K562 (cell line): Measurements from ENCODE around the gene CCDC78. TPM values are rescaled to one million over a fixed set of nuclear protein-coding genes. Genes with fewer than 3 reads are reported as not detected.
A peak's percentile ranks its signal among the peaks of the same experiment; 100 is the strongest.

Experiments used
- CREB1 ChIP-seq, 2 experiments: sonication (generic) in 1 of 2; formaldehyde crosslinking in 1 of 2; IDR thresholded peaks; 2 replicates each; pipeline versions ENCODE4 v1.6.1 to v1.8.0; 2012 to 2022; ENCODE audit warnings: inconsistent platforms in 1 of 2, mild to moderate bottlenecking in 1 of 2, missing genetic modification reagents in 1 of 2, moderate library complexity in 1 of 2
- GATA2 ChIP-seq: sonication (generic); formaldehyde crosslinking; IDR thresholded peaks from 2 replicates; pipeline ENCODE4 v1.4.0; 2020; ENCODE audit warnings: mild to moderate bottlenecking, missing genetic modification reagents
- HDAC1 ChIP-seq, 2 experiments: fragments of 450-650 bp; IDR thresholded peaks; 2 replicates each; pipeline ENCODE4 v1.6.1; 2016 to 2017; ENCODE audit warnings: inconsistent platforms in 1 of 2, mild to moderate bottlenecking in 1 of 2, moderate library complexity in 1 of 2
- KDM5B ChIP-seq: fragments of 200-600 bp; sonication (generic); IDR thresholded peaks from 2 replicates; pipeline ENCODE4 v1.6.1; 2012; ENCODE audit warnings: low read depth, mild to moderate bottlenecking, moderate library complexity, low read length, control low read depth, inconsistent platforms; ENCODE audit not compliant: insufficient replicate concordance
- ZBTB1 ChIP-seq: sonication (generic); formaldehyde crosslinking; IDR thresholded peaks from 2 replicates; pipeline ENCODE4 v1.8.1; 2023; ENCODE audit warnings: missing genetic modification reagents, low read depth, mild to moderate bottlenecking, borderline replicate concordance
- polyA plus RNA-seq, 8 experiments: library from polyadenylated mRNA; depleted of rRNA in 4 of 8; stranded (reverse) in 5 of 8; unstranded in 3 of 8; fragments of >200 nt; fragmentation: Nextera tagmentation in 2 of 8; fragmentation: Illumina TruSeq in 1 of 8; extraction: Ambion mirVana in 2 of 8; extraction: Trizol in 1 of 8; gene quantifications; 2 replicates each; pipeline versions ENCODE4 v1.2.1 to v1.2.3, GENCODE V29; 2011 to 2014; ENCODE audit warnings: inconsistent platforms in 1 of 8, missing spikeins in 1 of 8
- total RNA-seq, 7 experiments: library from RNA; depleted of rRNA in 6 of 7; stranded (reverse); fragments of >200 nt in 6 of 7; fragmentation: Illumina TruSeq in 2 of 7; extraction: Trizol in 2 of 7; gene quantifications; 2 replicates each; pipeline versions ENCODE4 v1.2.1 to v1.2.3, GENCODE V29; 2011 to 2021; ENCODE audit warnings: low replicate concordance in 1 of 7
- TF ChIP-seq, protein P1 (sequence below): fragments of 450-650 bp; IDR thresholded peaks from 2 replicates; pipeline ENCODE4 v1.6.1; 2016; ENCODE audit warnings: mild to moderate bottlenecking, moderate library complexity
- TF ChIP-seq, protein P2 (sequence below): sonication (generic); formaldehyde crosslinking; IDR thresholded peaks from 2 replicates; pipeline ENCODE4 v1.9.0; 2022; ENCODE audit warnings: mild to moderate bottlenecking, missing genetic modification reagents
- TF ChIP-seq, protein P3 (sequence below): fragments of 450-650 bp; IDR thresholded peaks from 2 replicates; pipeline ENCODE4 v1.6.1; 2016; ENCODE audit warnings: borderline replicate concordance
- TF ChIP-seq, protein P4 (sequence below): conservative IDR thresholded peaks from 2 replicates; pipeline ENCODE4 v1.6.1; 2011; ENCODE audit warnings: low read depth, mild to moderate bottlenecking, low read length; ENCODE audit not compliant: control insufficient read depth

Gene CCDC78
- total and polyA plus RNA-seq, 9 of the 15 experiments (the other 6 are each of a cell fraction or from before 2014, with no cell fraction given): 0.24 to 17.7 (median 2.9) TPM

DNA sequence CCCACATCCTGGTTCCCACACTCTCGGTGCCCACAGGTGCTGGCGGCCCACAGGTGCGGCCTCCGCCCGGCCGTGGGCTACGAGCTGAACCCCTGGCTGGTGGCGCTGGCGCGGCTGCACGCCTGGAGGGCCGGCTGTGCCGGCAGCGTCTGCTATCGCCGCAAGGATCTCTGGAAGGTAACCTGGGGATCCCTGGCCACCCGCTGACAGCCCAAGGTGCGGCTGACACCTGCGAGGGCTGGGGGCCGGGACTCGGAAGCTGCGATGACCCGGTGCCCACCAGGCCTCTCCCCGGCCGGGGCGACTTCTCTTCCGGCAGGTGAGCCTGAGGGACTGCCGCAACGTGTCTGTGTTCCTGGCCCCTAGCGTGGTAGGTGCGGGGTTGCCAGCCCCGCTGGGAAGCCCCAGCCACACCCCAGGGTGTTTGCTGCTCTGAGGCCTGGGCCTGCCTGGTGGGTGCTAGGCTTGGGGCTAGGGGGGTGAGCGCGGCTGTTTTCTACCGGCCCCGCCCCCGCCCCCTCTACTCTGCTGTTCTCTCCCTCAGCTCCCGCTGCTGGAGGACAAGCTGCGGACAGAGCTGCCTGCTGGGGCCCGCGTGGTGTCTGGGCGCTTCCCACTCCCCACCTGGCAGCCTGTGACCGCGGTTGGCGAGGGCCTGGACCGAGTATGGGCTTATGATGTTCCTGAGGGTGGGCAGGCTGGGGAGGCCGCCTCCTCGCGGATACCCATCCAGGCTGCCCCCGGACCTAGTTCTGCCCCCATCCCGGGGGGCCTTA lies 4.3 kb downstream of the CCDC78 start (continued):
- TF ChIP-seq, protein P1, sequence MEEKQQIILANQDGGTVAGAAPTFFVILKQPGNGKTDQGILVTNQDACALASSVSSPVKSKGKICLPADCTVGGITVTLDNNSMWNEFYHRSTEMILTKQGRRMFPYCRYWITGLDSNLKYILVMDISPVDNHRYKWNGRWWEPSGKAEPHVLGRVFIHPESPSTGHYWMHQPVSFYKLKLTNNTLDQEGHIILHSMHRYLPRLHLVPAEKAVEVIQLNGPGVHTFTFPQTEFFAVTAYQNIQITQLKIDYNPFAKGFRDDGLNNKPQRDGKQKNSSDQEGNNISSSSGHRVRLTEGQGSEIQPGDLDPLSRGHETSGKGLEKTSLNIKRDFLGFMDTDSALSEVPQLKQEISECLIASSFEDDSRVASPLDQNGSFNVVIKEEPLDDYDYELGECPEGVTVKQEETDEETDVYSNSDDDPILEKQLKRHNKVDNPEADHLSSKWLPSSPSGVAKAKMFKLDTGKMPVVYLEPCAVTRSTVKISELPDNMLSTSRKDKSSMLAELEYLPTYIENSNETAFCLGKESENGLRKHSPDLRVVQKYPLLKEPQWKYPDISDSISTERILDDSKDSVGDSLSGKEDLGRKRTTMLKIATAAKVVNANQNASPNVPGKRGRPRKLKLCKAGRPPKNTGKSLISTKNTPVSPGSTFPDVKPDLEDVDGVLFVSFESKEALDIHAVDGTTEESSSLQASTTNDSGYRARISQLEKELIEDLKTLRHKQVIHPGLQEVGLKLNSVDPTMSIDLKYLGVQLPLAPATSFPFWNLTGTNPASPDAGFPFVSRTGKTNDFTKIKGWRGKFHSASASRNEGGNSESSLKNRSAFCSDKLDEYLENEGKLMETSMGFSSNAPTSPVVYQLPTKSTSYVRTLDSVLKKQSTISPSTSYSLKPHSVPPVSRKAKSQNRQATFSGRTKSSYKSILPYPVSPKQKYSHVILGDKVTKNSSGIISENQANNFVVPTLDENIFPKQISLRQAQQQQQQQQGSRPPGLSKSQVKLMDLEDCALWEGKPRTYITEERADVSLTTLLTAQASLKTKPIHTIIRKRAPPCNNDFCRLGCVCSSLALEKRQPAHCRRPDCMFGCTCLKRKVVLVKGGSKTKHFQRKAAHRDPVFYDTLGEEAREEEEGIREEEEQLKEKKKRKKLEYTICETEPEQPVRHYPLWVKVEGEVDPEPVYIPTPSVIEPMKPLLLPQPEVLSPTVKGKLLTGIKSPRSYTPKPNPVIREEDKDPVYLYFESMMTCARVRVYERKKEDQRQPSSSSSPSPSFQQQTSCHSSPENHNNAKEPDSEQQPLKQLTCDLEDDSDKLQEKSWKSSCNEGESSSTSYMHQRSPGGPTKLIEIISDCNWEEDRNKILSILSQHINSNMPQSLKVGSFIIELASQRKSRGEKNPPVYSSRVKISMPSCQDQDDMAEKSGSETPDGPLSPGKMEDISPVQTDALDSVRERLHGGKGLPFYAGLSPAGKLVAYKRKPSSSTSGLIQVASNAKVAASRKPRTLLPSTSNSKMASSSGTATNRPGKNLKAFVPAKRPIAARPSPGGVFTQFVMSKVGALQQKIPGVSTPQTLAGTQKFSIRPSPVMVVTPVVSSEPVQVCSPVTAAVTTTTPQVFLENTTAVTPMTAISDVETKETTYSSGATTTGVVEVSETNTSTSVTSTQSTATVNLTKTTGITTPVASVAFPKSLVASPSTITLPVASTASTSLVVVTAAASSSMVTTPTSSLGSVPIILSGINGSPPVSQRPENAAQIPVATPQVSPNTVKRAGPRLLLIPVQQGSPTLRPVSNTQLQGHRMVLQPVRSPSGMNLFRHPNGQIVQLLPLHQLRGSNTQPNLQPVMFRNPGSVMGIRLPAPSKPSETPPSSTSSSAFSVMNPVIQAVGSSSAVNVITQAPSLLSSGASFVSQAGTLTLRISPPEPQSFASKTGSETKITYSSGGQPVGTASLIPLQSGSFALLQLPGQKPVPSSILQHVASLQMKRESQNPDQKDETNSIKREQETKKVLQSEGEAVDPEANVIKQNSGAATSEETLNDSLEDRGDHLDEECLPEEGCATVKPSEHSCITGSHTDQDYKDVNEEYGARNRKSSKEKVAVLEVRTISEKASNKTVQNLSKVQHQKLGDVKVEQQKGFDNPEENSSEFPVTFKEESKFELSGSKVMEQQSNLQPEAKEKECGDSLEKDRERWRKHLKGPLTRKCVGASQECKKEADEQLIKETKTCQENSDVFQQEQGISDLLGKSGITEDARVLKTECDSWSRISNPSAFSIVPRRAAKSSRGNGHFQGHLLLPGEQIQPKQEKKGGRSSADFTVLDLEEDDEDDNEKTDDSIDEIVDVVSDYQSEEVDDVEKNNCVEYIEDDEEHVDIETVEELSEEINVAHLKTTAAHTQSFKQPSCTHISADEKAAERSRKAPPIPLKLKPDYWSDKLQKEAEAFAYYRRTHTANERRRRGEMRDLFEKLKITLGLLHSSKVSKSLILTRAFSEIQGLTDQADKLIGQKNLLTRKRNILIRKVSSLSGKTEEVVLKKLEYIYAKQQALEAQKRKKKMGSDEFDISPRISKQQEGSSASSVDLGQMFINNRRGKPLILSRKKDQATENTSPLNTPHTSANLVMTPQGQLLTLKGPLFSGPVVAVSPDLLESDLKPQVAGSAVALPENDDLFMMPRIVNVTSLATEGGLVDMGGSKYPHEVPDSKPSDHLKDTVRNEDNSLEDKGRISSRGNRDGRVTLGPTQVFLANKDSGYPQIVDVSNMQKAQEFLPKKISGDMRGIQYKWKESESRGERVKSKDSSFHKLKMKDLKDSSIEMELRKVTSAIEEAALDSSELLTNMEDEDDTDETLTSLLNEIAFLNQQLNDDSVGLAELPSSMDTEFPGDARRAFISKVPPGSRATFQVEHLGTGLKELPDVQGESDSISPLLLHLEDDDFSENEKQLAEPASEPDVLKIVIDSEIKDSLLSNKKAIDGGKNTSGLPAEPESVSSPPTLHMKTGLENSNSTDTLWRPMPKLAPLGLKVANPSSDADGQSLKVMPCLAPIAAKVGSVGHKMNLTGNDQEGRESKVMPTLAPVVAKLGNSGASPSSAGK: peak; percentile 44
- TF ChIP-seq, protein P2, sequence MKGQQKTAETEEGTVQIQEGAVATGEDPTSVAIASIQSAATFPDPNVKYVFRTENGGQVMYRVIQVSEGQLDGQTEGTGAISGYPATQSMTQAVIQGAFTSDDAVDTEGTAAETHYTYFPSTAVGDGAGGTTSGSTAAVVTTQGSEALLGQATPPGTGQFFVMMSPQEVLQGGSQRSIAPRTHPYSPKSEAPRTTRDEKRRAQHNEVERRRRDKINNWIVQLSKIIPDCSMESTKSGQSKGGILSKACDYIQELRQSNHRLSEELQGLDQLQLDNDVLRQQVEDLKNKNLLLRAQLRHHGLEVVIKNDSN: no peak
- TF ChIP-seq, protein P3, sequence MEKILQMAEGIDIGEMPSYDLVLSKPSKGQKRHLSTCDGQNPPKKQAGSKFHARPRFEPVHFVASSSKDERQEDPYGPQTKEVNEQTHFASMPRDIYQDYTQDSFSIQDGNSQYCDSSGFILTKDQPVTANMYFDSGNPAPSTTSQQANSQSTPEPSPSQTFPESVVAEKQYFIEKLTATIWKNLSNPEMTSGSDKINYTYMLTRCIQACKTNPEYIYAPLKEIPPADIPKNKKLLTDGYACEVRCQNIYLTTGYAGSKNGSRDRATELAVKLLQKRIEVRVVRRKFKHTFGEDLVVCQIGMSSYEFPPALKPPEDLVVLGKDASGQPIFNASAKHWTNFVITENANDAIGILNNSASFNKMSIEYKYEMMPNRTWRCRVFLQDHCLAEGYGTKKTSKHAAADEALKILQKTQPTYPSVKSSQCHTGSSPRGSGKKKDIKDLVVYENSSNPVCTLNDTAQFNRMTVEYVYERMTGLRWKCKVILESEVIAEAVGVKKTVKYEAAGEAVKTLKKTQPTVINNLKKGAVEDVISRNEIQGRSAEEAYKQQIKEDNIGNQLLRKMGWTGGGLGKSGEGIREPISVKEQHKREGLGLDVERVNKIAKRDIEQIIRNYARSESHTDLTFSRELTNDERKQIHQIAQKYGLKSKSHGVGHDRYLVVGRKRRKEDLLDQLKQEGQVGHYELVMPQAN: peak; percentile 14; the same call in 1 of the 2 replicates
- TF ChIP-seq ZBTB1 (CRISPR knock-in tag) (0 out of 2 replicates have a peak, but pooled peaks have one; percentile 55), KDM5B (peak; percentile 11), HDAC1 (IDR thresholded peaks at IDR 0.05) (peak in 1 of 2 experiments; percentile 61; a peak in 1 of 4 replicates), CREB1 (IDR thresholded peaks at IDR 0.05) (no peak), CREB1 (CRISPR knock-in tag; IDR thresholded peaks at IDR 0.05) (0 out of 2 replicates have a peak, but pooled peaks have one; percentile 21), GATA2 (CRISPR knock-in tag) (peak; percentile 84)
- TF ChIP-seq, protein P4, sequence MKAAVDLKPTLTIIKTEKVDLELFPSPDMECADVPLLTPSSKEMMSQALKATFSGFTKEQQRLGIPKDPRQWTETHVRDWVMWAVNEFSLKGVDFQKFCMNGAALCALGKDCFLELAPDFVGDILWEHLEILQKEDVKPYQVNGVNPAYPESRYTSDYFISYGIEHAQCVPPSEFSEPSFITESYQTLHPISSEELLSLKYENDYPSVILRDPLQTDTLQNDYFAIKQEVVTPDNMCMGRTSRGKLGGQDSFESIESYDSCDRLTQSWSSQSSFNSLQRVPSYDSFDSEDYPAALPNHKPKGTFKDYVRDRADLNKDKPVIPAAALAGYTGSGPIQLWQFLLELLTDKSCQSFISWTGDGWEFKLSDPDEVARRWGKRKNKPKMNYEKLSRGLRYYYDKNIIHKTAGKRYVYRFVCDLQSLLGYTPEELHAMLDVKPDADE: 0 out of 2 replicates have a peak, but pooled peaks have one; percentile 22
